Measurements from ENCODE around the gene PAEP.
A peak's percentile ranks its signal among the peaks of the same experiment; 100 is the strongest.

PAEP gene

GRCh38 chr9:135600296-135600817 is 38.8 kb downstream of the PAEP start:
- DNase-seq (ENCODE audit: low read depth in 2 of 2) = no peak

GRCh38 chr9:135601988-135602387 is 40.4 kb downstream of the PAEP start:
- no peak for DNase-seq (ENCODE audit: low read depth in 2 of 2)

DNA sequence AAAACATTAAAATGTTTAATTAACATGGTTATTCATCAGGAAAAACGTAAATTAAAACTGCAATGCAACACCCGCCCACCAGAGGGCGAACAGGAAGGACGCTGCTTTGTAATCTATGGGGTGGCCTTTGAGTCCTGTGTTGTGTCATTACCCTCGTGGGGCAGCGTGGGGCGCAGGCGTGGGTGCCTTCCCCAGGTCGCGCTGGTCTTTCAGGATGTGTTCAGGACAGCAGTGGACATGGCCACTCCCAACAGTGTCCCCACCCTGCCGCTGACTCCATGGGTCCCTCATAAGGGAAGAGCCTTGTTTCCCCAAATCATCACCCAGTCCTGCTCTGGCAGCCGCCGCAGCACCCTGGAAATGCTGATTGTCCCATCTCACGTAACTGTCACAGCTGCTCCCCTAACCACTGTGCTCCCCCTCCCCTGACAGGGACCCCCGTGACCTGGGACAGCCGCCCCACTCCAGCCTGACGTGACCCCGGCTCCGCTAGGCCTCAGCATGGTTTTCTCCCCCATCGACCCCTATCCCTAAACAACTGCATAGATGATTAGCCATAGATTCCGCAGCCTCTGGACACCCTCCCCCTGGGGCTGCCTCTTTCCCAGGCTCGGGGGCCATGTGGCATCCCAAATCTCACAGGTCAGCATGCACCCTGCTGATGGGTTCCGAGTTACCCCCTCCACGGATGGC is 41.4 kb downstream of the PAEP start:
- DNase-seq (ENCODE audit: low read depth in 2 of 2) = peak; percentile 14 to 25

- no peak for DNase-seq (ENCODE audit: low read depth in 2 of 2)
Observed at GRCh38 chr9:135604437-135605237, 43.1 kb downstream of the PAEP start.

DNA sequence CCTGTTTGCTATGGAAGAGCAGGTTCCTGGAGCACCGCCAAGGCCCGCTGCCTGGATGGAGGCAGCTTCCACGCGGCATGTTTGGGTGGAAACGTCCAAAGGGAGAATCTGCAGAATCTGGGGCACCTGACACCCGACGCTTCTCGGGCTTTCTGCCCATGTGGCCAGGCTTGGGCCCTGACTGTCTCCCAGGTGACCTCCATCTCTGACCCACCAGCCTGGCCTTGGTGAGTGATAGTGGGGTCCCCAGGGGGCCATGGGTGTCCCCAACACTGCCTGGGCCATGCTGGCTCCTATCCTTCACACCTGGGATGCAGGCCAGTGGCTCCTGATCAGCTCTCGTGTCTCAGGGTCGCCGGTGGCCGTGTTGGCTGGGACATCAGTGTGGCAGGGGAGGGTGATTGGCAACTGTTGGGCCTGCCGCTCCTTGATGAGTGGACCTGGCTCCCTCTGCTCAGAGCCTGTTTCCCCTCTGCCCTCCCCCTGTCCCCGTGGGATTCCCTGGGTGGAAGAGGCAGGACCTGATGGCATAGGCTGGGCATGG is 43.8 kb downstream of the PAEP start:
- no peak for DNase-seq (ENCODE audit: low read depth in 2 of 2)

DNA sequence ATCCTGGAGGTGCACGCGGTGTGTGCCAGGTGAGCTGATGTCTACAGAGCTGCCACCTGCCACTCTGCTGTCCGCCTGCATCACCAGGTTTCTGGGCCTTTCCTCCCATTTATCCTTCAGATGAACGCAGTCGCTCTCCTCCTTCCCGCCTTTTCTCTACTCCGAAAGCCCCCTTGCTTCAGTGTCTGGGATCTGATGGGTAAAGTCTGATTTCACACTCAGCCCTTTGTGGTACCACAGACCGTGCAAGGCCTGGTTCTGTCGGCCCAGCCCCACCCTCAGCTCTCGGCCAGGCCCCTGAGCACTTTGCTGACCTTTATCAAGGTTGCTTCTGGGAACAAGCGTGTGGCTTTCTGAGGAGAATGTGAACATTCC is 45.3 kb downstream of the PAEP start:
- DNase-seq (ENCODE audit: low read depth in 2 of 2) = no peak

DNA sequence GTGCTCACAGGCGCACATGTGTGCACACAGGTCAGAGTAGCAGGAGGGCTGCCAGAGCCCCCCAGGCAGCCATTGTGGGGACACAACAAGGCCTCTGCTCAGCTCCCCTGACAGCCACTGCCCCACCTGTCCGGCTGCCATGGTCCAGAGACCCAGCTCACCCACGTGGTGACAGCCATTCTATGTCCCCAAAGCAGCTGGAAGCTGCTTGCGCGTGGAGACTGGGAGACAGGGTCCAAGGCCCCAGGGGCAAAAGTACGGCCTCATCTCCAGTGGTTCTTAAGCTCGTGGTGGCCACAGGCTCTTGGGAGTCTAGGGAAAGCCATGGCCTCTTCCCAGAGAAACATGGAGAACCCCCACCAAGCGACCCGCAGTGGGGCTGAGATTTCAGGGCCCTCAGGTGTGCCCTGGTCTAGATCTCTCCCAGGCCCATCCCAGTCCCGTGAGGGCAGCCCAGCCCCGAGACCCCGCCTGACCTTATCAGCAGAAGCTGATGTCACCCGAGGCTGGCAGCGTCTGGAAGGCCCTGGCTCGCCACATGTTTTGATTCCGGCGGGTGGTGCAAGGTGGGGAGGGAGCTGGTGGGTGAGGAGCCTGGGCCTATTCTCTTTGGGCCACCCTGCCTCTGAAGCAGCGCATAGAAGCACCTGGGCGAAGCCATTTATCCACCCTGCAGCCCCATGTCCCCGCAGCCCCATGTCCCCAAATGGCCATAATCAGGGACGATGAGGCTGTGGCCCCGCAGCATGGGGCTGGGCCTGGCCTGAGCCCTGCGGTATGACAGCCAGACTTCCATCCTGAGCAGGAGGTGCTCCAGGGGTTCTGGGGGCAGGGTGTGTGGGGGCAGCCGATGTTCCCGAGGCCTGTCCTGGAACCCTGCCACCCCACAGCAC is 46.1 kb downstream of the PAEP start:
- no peak for DNase-seq (ENCODE audit: low read depth in 2 of 2)

DNA sequence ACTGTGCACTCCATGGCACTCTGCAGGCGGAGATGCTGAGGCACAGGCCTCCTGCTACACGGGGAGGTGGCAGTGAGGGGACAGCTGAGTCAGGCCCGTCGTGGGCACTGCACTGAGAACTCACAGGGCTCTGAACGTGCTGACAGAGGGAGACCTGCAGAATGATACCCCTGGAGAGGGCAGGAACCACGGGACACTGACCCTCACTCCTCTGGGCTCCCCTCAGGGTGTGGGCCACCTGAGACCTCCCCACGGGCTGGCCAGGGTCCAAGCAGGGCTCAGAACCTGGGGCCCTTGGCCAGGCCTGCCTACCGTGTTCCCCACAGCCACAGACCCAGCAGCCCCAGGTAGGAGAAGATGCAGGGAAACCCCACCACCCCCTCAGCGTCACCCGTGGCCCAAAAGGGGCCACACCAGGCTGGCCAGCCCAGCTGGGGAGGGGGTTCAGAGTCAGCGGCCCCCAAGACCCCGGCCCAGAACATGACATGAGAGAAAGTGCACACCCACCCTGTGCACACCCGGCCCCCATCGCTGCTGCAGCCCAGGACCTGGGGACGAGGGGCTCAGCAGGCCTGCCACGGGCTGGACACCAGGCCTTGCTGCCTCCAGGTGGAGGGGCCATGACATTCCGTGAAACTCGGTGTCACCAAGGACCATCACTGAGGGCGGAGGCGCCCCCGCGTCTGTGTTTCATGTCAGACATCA is 46.9 kb downstream of the PAEP start:
- no peak for DNase-seq (ENCODE audit: low read depth in 2 of 2)

DNA sequence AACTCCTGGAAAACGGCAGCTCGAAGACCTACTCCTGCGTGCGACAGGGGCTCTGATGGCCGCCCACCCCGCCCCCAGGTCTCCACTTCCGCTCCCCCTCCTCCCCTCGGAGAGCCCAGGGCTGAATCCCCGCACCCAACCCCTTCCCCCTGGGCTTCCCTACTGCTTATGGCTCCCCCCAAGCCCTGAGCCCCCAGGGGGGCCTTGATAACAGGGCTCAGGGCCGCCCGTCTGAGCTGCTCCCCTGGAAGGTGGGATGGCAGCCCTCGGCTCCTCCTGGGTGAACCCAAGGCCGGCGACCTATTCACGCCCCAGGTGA is 47.4 kb downstream of the PAEP start:
- DNase-seq (ENCODE audit: low read depth in 2 of 2) = no peak

DNA sequence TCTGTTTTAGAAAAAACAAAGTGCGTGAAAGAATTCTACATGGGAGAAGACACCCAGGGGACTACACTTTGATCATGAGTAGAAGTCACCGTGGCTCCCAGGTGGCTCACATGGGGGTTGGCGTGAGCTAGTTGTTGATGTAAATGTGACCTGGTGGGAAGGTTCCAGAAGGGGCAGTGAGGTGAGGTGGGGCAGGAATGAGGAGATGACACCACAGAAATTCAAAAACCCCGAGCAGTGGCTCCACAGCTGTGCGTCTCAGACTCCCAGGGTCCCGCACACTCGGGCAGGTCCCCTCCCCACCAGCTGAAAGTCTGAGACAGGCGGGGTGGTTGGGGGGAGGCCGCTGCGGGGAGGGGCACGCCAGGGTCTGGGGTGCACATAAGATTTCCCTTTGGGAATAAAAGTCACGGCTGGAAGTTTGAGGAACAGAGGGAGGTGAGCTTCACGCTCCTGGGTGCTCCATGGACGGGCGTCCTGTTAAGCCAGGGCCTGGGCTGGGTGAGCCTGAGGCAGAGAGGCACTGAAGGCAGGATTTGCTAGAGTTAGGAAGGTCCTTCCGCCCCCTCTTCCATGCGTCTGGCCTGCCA is 47.9 kb downstream of the PAEP start:
- no peak for DNase-seq (ENCODE audit: low read depth in 2 of 2)

GRCh38 chr9:135610290-135611141 is 49.0 kb downstream of the PAEP start:
- no peak for DNase-seq (ENCODE audit: low read depth in 2 of 2)

- DNase-seq (ENCODE audit: low read depth in 2 of 2) = no peak
Observed at GRCh38 chr9:135611142-135611874, 49.8 kb downstream of the PAEP start.

DNA sequence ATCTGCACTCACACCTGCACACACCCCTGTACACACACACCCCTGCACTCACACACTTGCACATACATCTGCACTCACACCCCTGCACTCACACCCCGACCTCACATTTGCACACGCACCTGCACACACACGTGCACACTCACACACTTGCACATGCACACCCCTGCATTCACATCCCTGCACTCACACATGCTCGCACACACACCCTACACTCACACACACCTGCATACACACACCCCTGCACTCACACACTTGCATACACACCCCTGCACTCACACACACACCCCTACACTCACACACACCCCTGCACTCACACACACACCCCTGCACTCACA is 50.3 kb downstream of the PAEP start:
- DNase-seq (ENCODE audit: low read depth in 2 of 2) = no peak

- DNase-seq (ENCODE audit: low read depth in 2 of 2) = no peak
Observed at GRCh38 chr9:135612437-135612836, 50.9 kb downstream of the PAEP start.

GRCh38 chr9:135612981-135613910 is 51.7 kb downstream of the PAEP start:
- DNase-seq (ENCODE audit: low read depth in 2 of 2) = no peak

GRCh38 chr9:135613946-135614805 is 52.6 kb downstream of the PAEP start:
- no peak for DNase-seq (ENCODE audit: low read depth in 2 of 2)
